Testis (tissue), 2 donors: Measurements from ENCODE around the gene PRRG1.

Experiments
- CTCF ChIP-seq, 3 experiments: fragments of 450-650 bp in 2 of 3; fragments of 200-600 bp in 1 of 3; sonication (generic) in 1 of 3; IDR thresholded peaks; one replicate each; pipeline ENCODE4 v1.5.1; 2016 to 2019; ENCODE audit warnings: antibody characterized with exemption in 3 of 3, mild to moderate bottlenecking in 2 of 3, moderate library complexity in 1 of 3
- POLR2A ChIP-seq: fragments of 450-650 bp; IDR thresholded peaks from one replicate; pipeline ENCODE4 v1.6.1; 2017; ENCODE audit warnings: antibody characterized with exemption, mild to moderate bottlenecking, moderate library complexity

GRCh38 chrX:37470711-37471110, 121.5 kb downstream of the PRRG1 start:
- no peak for TF ChIP-seq POLR2A
- no peak for TF ChIP-seq CTCF (IDR thresholded peaks at IDR 0.05)
